Activated effector memory CD4-positive, alpha-beta T cell treated with anti-CD3 and anti-CD28 coated beads, Interleukin-2, amount 50 U/mL, for 16 hours (primary cell): ENCODE measurements around the gene NT5DC2.
"Not testable (repeated sequence)": the region's sequence is repeated elsewhere in the genome, so short reads cannot be mapped to it uniquely, and the experiment has no call there.

Experiments
- DNase-seq: peaks from one replicate; pipeline ENCODE4 v3.0.0-alpha.2; 2020

NT5DC2 gene

GRCh38 chr3:52537165-52537620 lies 3.5 kb upstream of the NT5DC2 start:
- DNase-seq = no peak

- DNase-seq = peak; percentile 99
Observed at GRCh38 chr3:52536369-52537164, 2.9 kb upstream of the NT5DC2 start, which contains the start of gene UQCC5. TSS of gene UQCC5 (plus strand) at chr3:52536605. CDS start at chr3:52536756, 151 bp downstream.

- no peak for DNase-seq
Observed at GRCh38 chr3:52536112-52536368, 2.4 kb upstream of the NT5DC2 start.

GRCh38 chr3:52535411-52536111 lies 1.9 kb upstream of the NT5DC2 start:
- DNase-seq = no peak

- peak; percentile 61 for DNase-seq
Observed at GRCh38 chr3:52534281-52535183, 875 bp upstream of the NT5DC2 start.

GRCh38 chr3:52532838-52533622 lies 627 bp downstream of the NT5DC2 start:
- DNase-seq = peak; percentile 73

GRCh38 chr3:52532517-52532837 lies 1.2 kb downstream of the NT5DC2 start:
- peak; percentile 68 for DNase-seq

- DNase-seq = peak; percentile 63
Observed at GRCh38 chr3:52531860-52532516, 1.7 kb downstream of the NT5DC2 start.

GRCh38 chr3:52530918-52531826 lies 2.5 kb downstream of the NT5DC2 start:
- DNase-seq = peak; percentile 60

GRCh38 chr3:52529376-52530333 lies 4.0 kb downstream of the NT5DC2 start:
- peak; percentile 57 for DNase-seq

- peak; percentile 59 for DNase-seq
Observed at GRCh38 chr3:52528586-52529375, 4.9 kb downstream of the NT5DC2 start.

- DNase-seq = peak; percentile 61
Observed at GRCh38 chr3:52527732-52528585, 5.7 kb downstream of the NT5DC2 start.

GRCh38 chr3:52527039-52527731 lies 6.5 kb downstream of the NT5DC2 start:
- DNase-seq = peak; percentile 52

GRCh38 chr3:52526671-52527038 lies 7.0 kb downstream of the NT5DC2 start:
- not testable (repeated sequence) for DNase-seq

GRCh38 chr3:52525680-52526561 lies 7.7 kb downstream of the NT5DC2 start:
- no peak for DNase-seq
